NCI-H82 treated with DMSO at 0.1 percent for 48 hours (cell line): ENCODE data around the gene NPTX1.

Source experiments
- DNase-seq: peaks from one replicate; lab custom pipeline; 2025; ENCODE audit not compliant: unreplicated experiment; lab: John Stamatoyannopoulos, UW

The NPTX1 gene

DNA sequence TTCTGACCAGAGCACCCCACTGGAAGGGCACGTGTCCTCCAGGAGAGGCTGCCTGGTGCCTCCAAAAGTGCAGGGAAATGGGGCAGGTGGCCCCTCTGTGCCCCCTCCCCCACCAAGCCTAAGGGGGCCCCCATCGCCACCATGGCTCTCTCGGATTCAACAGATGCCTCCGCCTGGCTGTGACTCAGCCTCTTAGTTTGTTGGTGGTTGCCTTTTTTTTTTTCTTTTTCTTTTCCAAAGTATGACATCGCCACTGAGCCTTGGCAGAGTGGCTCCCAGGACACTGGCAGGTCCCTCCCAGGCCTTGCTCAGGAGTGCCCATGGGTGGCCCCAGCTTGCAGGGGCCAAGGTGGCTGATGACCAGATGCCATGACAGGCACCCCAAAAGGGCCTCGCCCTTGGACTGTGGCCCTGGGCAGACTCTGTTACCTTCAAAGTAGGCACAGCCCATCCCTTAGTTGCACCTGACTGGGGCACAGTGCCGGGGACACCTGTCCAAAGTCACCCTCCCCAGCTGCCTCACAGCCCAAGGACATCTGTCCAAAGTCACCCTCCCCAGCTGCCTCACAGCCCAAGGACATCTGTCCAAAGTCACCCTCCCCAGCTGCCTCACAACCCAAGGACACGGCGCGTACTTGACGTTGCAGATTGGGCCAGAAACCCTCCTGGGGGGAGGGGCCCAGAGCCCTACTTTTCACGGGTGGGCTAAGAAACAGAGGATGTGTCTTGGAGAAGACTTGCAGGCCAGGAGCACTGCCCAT lies 29.6 kb downstream of the NPTX1 start:
- no peak for DNase-seq

- DNase-seq: no peak
Observed at GRCh38 chr17:80445726-80446110, 30.7 kb downstream of the NPTX1 start.

DNA sequence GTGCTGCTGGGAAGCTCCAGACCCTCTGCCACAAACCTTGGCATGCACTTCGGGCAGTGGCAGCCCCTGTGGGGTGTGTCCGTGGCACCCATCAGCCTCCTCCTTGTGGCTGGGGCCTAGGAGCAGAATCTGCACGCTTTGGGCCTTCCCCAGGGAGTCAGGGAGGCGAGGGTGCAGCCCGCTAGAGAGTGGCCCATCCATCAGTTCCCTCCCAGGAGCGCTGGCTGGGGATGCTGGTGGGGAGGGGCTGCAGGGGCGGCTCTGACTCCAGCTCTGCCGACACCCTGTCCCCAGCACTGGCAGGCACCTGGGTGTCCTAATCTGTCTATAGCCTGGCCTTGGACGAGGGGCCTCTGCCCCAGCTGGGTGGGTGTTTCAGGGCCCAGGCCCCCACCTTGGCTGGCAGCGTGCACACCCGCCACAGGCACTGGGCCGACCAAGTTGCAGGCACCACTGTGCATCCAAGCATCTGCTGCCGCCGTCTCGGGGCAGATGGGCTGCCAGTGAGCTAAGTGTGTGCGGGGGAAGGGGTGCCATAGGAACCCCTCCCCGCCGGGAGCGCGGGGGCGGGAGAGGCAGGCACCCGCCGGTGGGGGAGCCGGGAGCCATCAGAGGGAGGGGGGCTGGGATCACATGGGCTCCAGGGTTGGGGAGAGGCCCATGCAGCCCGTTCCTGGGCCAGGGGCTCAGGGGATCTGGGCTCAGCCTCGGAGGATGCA lies 31.2 kb downstream of the NPTX1 start:
- DNase-seq: peak; percentile 13

- DNase-seq: no peak
Observed at GRCh38 chr17:80444644-80444979, 31.8 kb downstream of the NPTX1 start.

DNA sequence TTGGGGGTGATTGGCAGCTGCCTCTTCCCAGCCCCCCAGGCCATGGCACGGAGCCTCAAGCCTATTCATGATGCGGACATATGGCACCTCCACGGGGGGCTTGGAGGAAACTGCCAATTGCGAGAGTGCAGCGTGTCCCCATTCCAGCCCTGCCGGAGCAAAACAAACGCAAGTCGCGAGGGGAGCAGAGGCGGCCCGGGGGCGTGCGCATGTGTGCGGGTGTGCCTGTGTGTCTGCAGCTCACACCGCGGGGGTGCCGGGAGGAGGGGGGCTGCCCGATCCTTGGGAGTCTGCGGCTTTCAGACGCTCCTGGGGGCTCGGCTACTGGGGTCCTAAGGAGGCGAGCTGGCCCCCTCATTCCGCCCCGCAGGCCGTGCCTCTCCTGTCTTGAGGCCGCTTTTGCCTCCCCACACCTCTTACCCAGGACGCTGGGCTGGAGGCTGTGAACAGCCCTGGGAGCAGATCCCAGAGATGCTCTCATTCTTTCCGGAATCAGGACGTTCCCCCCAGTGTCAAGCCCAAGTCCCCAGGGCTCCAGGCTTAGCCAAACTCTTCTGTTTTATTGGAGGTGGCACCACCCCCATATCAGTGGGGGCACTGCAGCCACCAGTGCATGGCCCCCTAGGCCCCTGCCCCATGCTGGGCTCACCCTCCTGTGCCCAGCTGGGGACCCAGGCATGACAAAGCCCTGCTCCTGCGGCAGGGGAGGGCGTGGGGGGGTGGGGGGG lies 32.3 kb downstream of the NPTX1 start:
- DNase-seq: no peak

GRCh38 chr17:80443498-80443897 lies 32.9 kb downstream of the NPTX1 start:
- no peak for DNase-seq

GRCh38 chr17:80442764-80443163 lies 33.6 kb downstream of the NPTX1 start:
- DNase-seq: no peak

DNA sequence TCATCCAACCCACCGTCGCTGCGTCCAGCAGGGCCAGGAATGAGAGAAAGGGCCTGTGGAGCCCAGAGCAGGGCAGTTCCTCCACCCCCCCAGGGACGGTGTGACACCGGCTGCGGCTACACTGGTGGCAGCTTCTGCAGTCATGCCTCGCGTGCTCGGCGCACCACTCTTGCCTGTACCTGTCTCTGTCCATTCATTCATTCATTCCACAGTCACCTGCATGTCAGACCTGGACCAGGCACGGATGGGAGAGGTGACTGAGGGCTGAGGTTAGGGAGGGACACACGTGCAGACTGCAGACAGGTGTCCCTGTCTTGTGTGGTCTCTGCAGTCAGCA lies 34.1 kb downstream of the NPTX1 start:
- DNase-seq: no peak

DNA sequence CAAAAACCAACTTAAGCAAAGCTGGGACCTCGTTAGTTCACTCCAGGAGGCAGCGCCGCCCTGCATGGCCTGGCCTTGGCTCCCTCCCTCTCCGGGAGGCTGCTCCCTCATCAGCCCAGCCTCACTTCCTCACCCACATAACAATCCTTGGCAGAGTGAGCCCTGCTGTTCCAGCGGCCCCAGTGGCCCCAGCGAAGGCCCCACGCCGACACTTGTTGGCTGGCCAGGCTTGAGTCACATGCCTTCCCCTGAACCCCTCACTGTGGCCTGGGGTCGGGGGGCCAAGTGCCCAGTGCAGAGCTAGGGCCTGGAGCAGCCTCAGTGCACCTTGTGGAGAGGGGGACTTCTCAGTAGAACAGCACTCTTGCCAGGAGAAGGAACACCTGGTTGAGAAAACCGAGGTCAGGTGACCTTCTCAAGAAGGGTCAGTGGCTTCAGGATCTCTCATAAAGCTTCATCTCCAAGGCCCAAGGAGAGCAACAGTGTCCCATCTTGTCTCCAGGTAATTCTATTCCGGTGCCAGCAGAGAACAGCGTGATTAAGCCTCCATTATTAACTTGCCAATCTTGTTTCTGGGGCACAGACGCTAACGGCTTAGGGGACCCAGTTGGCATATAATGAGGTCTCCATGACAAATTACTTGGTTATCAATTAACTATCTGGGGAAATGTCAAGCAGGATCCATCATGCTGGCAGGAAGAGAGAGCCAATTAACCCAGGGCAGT lies 34.6 kb downstream of the NPTX1 start:
- DNase-seq: no peak

GRCh38 chr17:80441133-80441578 lies 35.3 kb downstream of the NPTX1 start:
- no peak for DNase-seq

GRCh38 chr17:80439499-80439898 lies 36.9 kb downstream of the NPTX1 start:
- DNase-seq: no peak

- DNase-seq: no peak
Observed at GRCh38 chr17:80438806-80439205, 37.6 kb downstream of the NPTX1 start.

GRCh38 chr17:80437532-80437931 lies 38.9 kb downstream of the NPTX1 start:
- no peak for DNase-seq

- no peak for DNase-seq
Observed at GRCh38 chr17:80433916-80434666, 42.3 kb downstream of the NPTX1 start.

GRCh38 chr17:80432961-80433550 lies 43.4 kb downstream of the NPTX1 start:
- no peak for DNase-seq

GRCh38 chr17:80432350-80432955 lies 44.0 kb downstream of the NPTX1 start:
- no peak for DNase-seq

- DNase-seq: no peak
Observed at GRCh38 chr17:80431246-80432195, 44.9 kb downstream of the NPTX1 start.

DNA sequence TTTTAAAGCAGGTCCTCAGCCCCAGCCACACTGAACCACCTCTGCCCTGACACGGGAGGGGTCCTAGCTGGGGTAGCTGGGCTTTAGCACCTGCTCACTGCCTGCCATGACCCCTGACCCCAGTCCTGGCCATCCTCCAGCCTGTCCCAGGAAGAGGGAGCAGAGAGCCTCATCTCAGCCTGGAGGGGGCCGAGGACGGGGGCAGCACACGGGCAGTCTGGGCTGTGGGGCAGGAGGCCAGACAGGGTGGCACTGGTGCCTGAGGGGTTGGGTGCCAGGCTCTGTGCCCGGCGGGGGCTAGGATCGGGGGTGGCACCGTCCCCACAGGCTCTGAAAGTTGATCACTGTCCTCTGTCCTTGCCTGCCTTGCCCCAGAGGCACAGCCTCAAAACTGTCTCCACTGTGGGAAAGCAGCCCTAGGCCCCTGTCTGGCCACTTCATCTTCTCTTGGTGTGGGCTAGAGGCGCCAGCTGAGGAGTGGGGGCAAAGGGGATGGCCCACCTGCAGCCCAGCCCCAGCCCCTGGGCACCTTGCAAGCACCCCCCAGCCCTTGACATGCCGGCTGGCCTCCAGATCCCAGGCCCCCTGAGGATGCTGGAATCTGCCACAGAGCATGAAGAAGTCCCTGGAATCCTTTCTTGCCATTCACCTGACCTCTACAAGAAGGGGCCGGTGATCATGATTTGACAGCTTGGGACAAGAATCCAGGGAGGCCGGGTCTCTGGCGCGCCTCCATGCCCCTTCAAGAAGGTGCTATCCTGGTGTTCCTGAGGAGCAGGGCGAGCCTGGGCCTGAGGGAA lies 45.8 kb downstream of the NPTX1 start:
- DNase-seq: no peak
